ENCODE measurements around the gene COL4A2.

Gene COL4A2

DNA sequence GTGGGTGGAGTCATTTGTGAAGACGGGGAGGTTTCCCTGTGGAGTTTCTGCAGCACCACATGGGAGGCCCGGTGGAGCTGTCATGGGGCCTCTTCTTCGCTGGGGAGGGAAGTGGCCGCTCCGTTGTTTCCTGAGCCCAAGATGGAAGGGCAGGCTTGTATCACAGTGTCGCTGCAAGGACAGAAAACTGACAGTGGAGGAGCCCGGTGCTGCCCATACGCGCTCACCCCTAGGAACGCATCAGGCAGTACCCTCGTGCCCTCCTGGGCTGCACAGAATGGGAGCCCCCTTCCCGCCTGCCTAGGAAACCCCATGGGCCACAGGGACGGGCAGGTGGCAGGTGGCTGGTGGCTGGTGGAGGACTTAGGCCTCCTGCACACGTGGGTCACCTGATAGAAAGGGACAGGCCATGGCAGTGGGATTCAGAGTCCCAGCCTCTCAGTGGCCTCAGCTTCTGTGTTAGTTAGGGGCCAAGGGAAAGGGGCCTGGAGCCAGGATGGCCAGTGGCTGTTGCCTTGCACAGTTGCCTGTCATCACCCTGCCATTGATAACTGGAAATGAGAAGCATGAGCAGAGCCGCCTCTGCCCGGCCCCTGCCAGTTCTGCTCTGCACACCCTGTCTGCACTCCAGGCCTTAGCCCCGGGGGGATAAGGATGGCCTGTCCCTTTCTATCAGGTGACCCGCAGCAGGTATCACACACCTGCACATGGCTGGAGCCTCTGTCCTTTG is 7.6 kb downstream of the COL4A2 start:
- no peak for DNase-seq (ENCODE audit: low read depth)
- H3K4me3 ChIP-seq (ENCODE audit: control insufficient read depth, low read depth, low read length), result no peak overlapping the region
- TF ChIP-seq, protein P1, sequence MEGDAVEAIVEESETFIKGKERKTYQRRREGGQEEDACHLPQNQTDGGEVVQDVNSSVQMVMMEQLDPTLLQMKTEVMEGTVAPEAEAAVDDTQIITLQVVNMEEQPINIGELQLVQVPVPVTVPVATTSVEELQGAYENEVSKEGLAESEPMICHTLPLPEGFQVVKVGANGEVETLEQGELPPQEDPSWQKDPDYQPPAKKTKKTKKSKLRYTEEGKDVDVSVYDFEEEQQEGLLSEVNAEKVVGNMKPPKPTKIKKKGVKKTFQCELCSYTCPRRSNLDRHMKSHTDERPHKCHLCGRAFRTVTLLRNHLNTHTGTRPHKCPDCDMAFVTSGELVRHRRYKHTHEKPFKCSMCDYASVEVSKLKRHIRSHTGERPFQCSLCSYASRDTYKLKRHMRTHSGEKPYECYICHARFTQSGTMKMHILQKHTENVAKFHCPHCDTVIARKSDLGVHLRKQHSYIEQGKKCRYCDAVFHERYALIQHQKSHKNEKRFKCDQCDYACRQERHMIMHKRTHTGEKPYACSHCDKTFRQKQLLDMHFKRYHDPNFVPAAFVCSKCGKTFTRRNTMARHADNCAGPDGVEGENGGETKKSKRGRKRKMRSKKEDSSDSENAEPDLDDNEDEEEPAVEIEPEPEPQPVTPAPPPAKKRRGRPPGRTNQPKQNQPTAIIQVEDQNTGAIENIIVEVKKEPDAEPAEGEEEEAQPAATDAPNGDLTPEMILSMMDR (IDR thresholded peaks at IDR 0.05; ENCODE audit: control insufficient read depth, insufficient read depth, low read depth, low read length, missing control alignments), result no peak

DNA sequence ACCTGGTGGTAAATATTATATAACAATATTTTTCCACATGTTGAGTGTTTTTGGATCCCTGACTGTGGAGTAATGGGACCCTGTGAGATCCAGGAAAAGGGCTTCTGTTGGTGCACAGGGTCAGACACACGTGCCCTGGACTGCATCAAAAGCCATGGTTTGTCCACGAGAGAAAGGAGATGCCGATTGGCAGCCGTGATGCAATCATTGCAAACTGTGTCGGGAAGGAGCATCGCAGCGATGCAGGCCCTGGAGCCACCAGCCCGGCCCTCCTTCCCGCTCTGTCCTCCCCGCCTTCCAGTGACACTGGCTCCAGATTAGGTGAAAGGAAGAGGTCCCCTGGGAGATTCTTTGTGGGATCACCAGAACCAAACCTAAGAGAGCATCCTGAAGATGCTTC is 9.1 kb downstream of the COL4A2 start:
- no peak overlapping the region for H3K4me3 ChIP-seq (ENCODE audit: control insufficient read depth, low read depth, low read length)
- DNase-seq (ENCODE audit: low read depth), result no peak
- TF ChIP-seq, protein P1 (IDR thresholded peaks at IDR 0.05; ENCODE audit: control insufficient read depth, insufficient read depth, low read depth, low read length, missing control alignments), result no peak

DNA sequence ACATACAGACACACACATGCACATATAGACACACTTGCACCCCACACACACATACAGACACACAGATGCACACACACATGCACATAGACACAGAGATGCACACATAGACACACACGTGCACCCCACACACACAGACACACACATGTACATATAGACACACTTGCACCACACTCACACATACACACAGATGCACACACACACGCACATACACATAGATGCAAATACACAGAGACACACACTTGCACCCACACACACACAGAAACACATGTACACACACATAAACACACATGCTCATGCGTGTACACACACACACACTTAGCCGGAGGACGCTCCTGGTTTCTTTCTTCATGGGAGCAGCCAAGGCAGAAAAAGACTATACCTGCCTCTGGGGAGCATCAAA is 10.0 kb downstream of the COL4A2 start:
- H3K4me3 ChIP-seq (ENCODE audit: control insufficient read depth, low read depth, low read length), result no peak overlapping the region
- no peak for DNase-seq (ENCODE audit: low read depth)
- TF ChIP-seq, protein P1 (IDR thresholded peaks at IDR 0.05; ENCODE audit: control insufficient read depth, insufficient read depth, low read depth, low read length, missing control alignments), result no peak

DNA sequence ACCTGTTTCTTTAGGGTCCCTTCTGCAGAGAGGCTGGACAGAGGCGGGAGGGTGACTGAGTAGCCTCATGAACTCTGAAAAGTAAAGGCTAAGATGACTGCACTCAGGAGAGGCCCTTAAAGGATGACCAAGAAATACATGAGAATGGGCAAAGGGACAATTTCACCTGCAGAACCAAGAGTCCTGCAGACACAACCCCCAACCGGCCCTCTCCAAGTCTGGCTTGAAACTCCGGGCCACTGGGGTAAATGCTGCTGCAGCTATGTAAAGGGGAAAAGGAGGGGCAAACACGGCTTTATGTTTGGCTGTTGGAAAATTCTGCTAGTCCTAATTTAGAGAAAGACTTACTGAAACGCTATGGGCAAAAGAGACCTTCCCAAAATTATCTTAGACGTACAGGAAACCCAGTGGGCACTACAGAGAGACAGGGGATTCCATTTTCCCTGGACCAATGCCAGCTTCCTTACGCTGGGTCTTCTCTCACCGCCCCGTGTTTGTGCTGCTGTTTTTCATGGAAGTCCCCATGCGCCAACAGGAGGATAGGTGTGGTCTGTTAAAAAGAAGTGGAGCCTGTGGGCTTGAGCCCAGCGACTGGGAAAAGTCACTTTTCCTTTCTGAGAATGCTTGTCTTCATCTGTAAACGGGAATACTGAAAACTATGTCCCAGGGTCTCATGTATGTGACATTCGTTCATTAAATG is 10.6 kb downstream of the COL4A2 start:
- DNase-seq (ENCODE audit: low read depth), result no peak
- no peak overlapping the region for H3K4me3 ChIP-seq (ENCODE audit: control insufficient read depth, low read depth, low read length)
- TF ChIP-seq, protein P1 (IDR thresholded peaks at IDR 0.05; ENCODE audit: control insufficient read depth, insufficient read depth, low read depth, low read length, missing control alignments), result no peak

DNA sequence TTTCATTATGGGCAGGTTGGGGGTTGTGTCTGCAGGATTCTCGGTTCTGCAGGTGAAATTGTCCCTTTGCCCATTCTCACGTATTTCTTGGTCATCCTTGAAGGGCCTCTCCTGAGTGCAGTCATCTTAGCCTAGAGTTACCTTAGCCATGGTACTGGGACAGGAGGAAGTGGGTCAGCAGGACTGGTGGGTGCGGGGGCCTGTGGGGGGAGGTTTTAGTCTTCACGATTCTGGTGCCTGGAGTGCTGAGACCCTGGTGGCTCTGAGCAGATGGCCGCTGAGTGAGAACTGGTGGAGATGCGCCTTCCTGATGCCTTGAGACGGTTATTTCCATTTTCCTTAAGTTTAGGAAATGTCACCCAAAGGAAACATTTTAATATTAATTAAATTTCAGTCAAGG is 11.8 kb downstream of the COL4A2 start:
- TF ChIP-seq, protein P1 (IDR thresholded peaks at IDR 0.05; ENCODE audit: control insufficient read depth, insufficient read depth, low read depth, low read length, missing control alignments), result no peak
- no peak for DNase-seq (ENCODE audit: low read depth)
- H3K4me3 ChIP-seq (ENCODE audit: control insufficient read depth, low read depth, low read length), result no peak overlapping the region

DNA sequence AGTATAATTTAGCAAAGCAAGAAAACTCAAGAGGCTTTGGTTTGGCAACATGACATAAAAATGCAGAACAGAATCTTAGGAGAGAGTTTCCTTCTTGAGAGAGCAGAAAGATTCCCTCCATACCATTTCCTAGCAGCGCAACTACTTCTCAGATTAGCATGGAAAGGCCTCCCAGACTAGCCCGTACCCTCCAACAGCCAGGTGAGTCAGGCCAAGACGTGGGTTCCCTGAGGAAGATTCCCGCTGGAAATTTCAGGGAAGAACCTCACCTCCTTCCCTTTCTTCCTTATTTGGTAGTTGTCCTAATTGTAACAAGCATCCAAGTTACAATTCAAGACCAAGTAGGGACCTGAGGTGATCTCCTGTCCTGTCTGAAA is 12.3 kb downstream of the COL4A2 start:
- no peak overlapping the region for H3K4me3 ChIP-seq (ENCODE audit: control insufficient read depth, low read depth, low read length)
- TF ChIP-seq, protein P1 (IDR thresholded peaks at IDR 0.05; ENCODE audit: control insufficient read depth, insufficient read depth, low read depth, low read length, missing control alignments), result no peak

More for the DNA sequence above, 12.3 kb downstream of the COL4A2 start:
- no peak for DNase-seq (ENCODE audit: low read depth)

Data from AG09309 (cell line).